Endothelial cell of hepatic sinusoid (primary cell): Measurements from ENCODE around the gene MLEC.

ENCODE experiments used
- in situ Hi-C: cut with HindIII; loops from 2 replicates; pipeline ENCODE4 v1.10.0; 2017; ENCODE audit warnings: low sequenced_read_pairs

Gene MLEC

GRCh38 chr12:120690083-120690450, 3.1 kb downstream of the MLEC start:
- in situ Hi-C loops, result loop anchor here (10.0 kb wide), 1 partner anchor 595 kb away; no protein-coding TSS in a partner anchor

GRCh38 chr12:120690978-120691377, 4.0 kb downstream of the MLEC start:
- in situ Hi-C loops, result loop anchor here (10.0 kb wide), 1 partner anchor 594 kb away; no protein-coding TSS in a partner anchor

GRCh38 chr12:120692524-120693033, 5.6 kb downstream of the MLEC start:
- in situ Hi-C loops, result loop anchor here (10.0 kb wide), 1 partner anchor 592 kb away; no protein-coding TSS in a partner anchor

GRCh38 chr12:120693848-120694247, 6.9 kb downstream of the MLEC start:
- in situ Hi-C loops, result loop anchor here (10.0 kb wide), 1 partner anchor 591 kb away; no protein-coding TSS in a partner anchor

- in situ Hi-C loops, result loop anchor here (5.0 to 10.0 kb wide), 3 partner anchors 49 to 588 kb away; no protein-coding TSS in a partner anchor
Observed at GRCh38 chr12:120696626-120697025, 9.7 kb downstream of the MLEC start.

GRCh38 chr12:120697344-120697743, 10.4 kb downstream of the MLEC start:
- in situ Hi-C loops, result loop anchor here (5.0 to 10.0 kb wide), 3 partner anchors 50 to 587 kb away; no protein-coding TSS in a partner anchor

- in situ Hi-C loops, result loop anchor here (5.0 to 10.0 kb wide), 3 partner anchors 51 to 586 kb away; no protein-coding TSS in a partner anchor
Observed at GRCh38 chr12:120698665-120699064, 11.7 kb downstream of the MLEC start.

GRCh38 chr12:120699553-120699952, 12.6 kb downstream of the MLEC start:
- in situ Hi-C loops, result loop anchor here (5.0 to 10.0 kb wide), 3 partner anchors 52 to 585 kb away; no protein-coding TSS in a partner anchor

GRCh38 chr12:120700886-120701285, 13.9 kb downstream of the MLEC start:
- in situ Hi-C loops, result no loop called here

GRCh38 chr12:120702637-120703036, 15.7 kb downstream of the MLEC start:
- in situ Hi-C loops, result no loop called here

GRCh38 chr12:120703311-120703942, 16.5 kb downstream of the MLEC start:
- in situ Hi-C loops, result no loop called here

GRCh38 chr12:120705618-120706017, 18.7 kb downstream of the MLEC start:
- in situ Hi-C loops, result no loop called here

- in situ Hi-C loops, result no loop called here
Observed at GRCh38 chr12:120706029-120706428, 19.1 kb downstream of the MLEC start.

GRCh38 chr12:120708651-120709050, 21.7 kb downstream of the MLEC start:
- in situ Hi-C loops, result no loop called here

- in situ Hi-C loops, result no loop called here
Observed at GRCh38 chr12:120710031-120710804, 23.3 kb downstream of the MLEC start, which contains the start of gene UNC119B. Gene UNC119B (plus strand): TSS chr12:120710458. CDS start chr12:120710475, 17 bp downstream.

- in situ Hi-C loops, result no loop called here
Observed at GRCh38 chr12:120710805-120711296, 23.9 kb downstream of the MLEC start.

GRCh38 chr12:120711411-120711810, 24.5 kb downstream of the MLEC start:
- in situ Hi-C loops, result no loop called here

GRCh38 chr12:120712610-120713009, 25.7 kb downstream of the MLEC start:
- in situ Hi-C loops, result no loop called here

- in situ Hi-C loops, result no loop called here
Observed at GRCh38 chr12:120713861-120714482, 27.0 kb downstream of the MLEC start.

GRCh38 chr12:120718055-120718454, 31.1 kb downstream of the MLEC start:
- in situ Hi-C loops, result no loop called here

- in situ Hi-C loops, result no loop called here
Observed at GRCh38 chr12:120719072-120719471, 32.1 kb downstream of the MLEC start.
